Hepatocyte (in vitro differentiated cells): ENCODE measurements around the gene RIMBP2. TPM values are rescaled to one million over a fixed set of nuclear protein-coding genes. Genes with fewer than 3 reads are reported as not detected.

ENCODE experiments used
- DNase-seq: peaks from one replicate; pipeline ENCODE4 v3.0.0-alpha.2; 2016; ENCODE audit warnings: low spot score
- H2AFZ ChIP-seq: fragments of 200-600 bp; sonication (generic); 2 replicates; pipeline ENCODE4 v1.6.0; 2016; ENCODE audit warnings: antibody characterized with exemption, mild to moderate bottlenecking
- H3K27ac ChIP-seq: fragments of 200-600 bp; sonication (generic); 2 replicates; pipeline ENCODE4 v1.5.1; 2016; ENCODE audit warnings: mild to moderate bottlenecking
- H3K27me3 ChIP-seq: fragments of 200-600 bp; sonication (generic); 2 replicates; pipeline ENCODE4 v1.6.1; 2016
- H3K36me3 ChIP-seq: fragments of 200-600 bp; sonication (generic); replicated peaks from 2 replicates; pipeline ENCODE4 v1.5.1; 2016; ENCODE audit warnings: low read depth; ENCODE audit not compliant: insufficient read depth
- H3K4me1 ChIP-seq: fragments of 200-600 bp; sonication (generic); 2 replicates; pipeline ENCODE4 v1.5.1; 2016; ENCODE audit warnings: mild to moderate bottlenecking, moderate library complexity; ENCODE audit not compliant: insufficient read depth
- H3K4me2 ChIP-seq: fragments of 200-600 bp; sonication (generic); 2 replicates; pipeline ENCODE4 v1.6.0; 2016
- H3K4me3 ChIP-seq: fragments of 200-600 bp; sonication (generic); 2 replicates; pipeline ENCODE4 v1.5.1; 2016; ENCODE audit warnings: mild to moderate bottlenecking
- H3K79me2 ChIP-seq: fragments of 200-600 bp; sonication (generic); 2 replicates; pipeline ENCODE4 v1.6.0; 2017; ENCODE audit warnings: mild to moderate bottlenecking
- H3K9me2 ChIP-seq: fragments of 200-600 bp; sonication (generic); replicated peaks from 2 replicates; pipeline ENCODE4 v1.6.0; 2017; ENCODE audit warnings: mild to moderate bottlenecking; ENCODE audit not compliant: insufficient read depth
- H3K9me3 ChIP-seq: fragments of 200-600 bp; sonication (generic); 2 replicates; pipeline ENCODE4 v1.5.1; 2016; ENCODE audit warnings: low read depth, mild to moderate bottlenecking
- H4K20me1 ChIP-seq: fragments of 200-600 bp; sonication (generic); 2 replicates; pipeline ENCODE4 v1.6.0; 2016; ENCODE audit warnings: mild to moderate bottlenecking; ENCODE audit not compliant: insufficient read depth, poor library complexity, severe bottlenecking
- EZH2 ChIP-seq: fragments of 200-600 bp; sonication (generic); IDR thresholded peaks from 2 replicates; pipeline ENCODE4 v1.6.1; 2016; ENCODE audit warnings: antibody characterized with exemption, mild to moderate bottlenecking, borderline replicate concordance
- EZH2phosphoT487 ChIP-seq: fragments of 200-600 bp; sonication (generic); IDR thresholded peaks from one replicate; pipeline ENCODE4 v1.6.1; 2018; ENCODE audit warnings: antibody characterized with exemption, mild to moderate bottlenecking, low read depth, moderate library complexity; ENCODE audit not compliant: unreplicated experiment, severe bottlenecking
- WGBS: methylation state at CpG from one replicate; pipeline ENCODE4 v1.1.6; 2016; ENCODE audit warnings: low lambda C conversion rate; ENCODE audit errors: missing lambda C conversion rate; 5-methylcytosine and 5-hydroxymethylcytosine counted together
- polyA plus RNA-seq: library from polyadenylated mRNA; unstranded; fragments of >200 nt; fragmentation: Nextera tagmentation; extraction: Ambion mirVana; gene quantifications from 2 replicates; pipeline ENCODE4 v1.2.1, GENCODE V29; 2016
- total RNA-seq: library from RNA; depleted of rRNA; stranded (reverse); fragments of >200 nt; gene quantifications from 2 replicates; pipeline ENCODE4 v1.2.3, GENCODE V29; 2014
- TF ChIP-seq, protein P1 (sequence below): fragments of 200-600 bp; sonication (generic); IDR thresholded peaks from 2 replicates; pipeline ENCODE4 v1.5.1; 2016; ENCODE audit warnings: antibody characterized with exemption, mild to moderate bottlenecking; ENCODE audit not compliant: poor library complexity

The RIMBP2 gene
- total and polyA plus RNA-seq, 2 experiments from 2014 or later: 2.5 to 4.4 TPM

GRCh38 chr12:130651188-130651959 lies 64.7 kb downstream of the RIMBP2 start:
- H2AFZ ChIP-seq: no peak overlapping the region
- DNase-seq: no peak
- H3K4me2 ChIP-seq: no peak overlapping the region
- no peak for TF ChIP-seq EZH2
- TF ChIP-seq EZH2phosphoT487: no peak
- TF ChIP-seq, protein P1, sequence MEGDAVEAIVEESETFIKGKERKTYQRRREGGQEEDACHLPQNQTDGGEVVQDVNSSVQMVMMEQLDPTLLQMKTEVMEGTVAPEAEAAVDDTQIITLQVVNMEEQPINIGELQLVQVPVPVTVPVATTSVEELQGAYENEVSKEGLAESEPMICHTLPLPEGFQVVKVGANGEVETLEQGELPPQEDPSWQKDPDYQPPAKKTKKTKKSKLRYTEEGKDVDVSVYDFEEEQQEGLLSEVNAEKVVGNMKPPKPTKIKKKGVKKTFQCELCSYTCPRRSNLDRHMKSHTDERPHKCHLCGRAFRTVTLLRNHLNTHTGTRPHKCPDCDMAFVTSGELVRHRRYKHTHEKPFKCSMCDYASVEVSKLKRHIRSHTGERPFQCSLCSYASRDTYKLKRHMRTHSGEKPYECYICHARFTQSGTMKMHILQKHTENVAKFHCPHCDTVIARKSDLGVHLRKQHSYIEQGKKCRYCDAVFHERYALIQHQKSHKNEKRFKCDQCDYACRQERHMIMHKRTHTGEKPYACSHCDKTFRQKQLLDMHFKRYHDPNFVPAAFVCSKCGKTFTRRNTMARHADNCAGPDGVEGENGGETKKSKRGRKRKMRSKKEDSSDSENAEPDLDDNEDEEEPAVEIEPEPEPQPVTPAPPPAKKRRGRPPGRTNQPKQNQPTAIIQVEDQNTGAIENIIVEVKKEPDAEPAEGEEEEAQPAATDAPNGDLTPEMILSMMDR: no peak
- H3K9me3 ChIP-seq: no peaks in the 10 kb centered on the region
- no peak overlapping the region for H3K4me3 ChIP-seq
- H3K79me2 ChIP-seq: no peaks in the 10 kb centered on the region
- no peaks in the 10 kb centered on the region for H3K9me2 ChIP-seq
- H3K4me1 ChIP-seq: no peaks in the 10 kb centered on the region
- no peaks in the 10 kb centered on the region for H3K27me3 ChIP-seq
- 90% methylated on average over 16 of the region's 16 CpGs for WGBS
- no peaks in the 10 kb centered on the region for H4K20me1 ChIP-seq
- no peak overlapping the region for H3K27ac ChIP-seq
- no peaks in the 10 kb centered on the region for H3K36me3 ChIP-seq

DNA sequence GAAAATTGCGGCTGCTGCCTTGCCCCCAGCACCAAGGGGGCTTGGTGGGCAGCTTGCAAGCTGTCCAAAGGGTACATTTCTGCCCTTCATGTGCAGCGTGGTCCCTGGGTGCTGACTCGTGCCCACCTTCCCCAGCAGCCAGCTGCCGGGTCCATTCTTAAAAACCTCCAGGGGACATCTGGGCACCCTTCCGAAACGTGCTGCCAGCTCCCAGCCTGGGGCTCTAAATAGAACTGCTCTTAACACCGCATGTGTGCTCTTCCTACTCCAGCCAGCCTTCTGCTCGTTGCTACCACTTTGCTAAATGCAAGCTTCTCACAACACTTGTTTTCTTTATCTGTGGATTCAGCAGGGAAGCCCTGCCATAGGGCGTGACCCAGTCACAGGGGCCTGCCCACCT lies 66.0 kb downstream of the RIMBP2 start:
- H3K27ac ChIP-seq: no peak overlapping the region
- no peaks in the 10 kb centered on the region for H4K20me1 ChIP-seq
- H3K79me2 ChIP-seq: no peaks in the 10 kb centered on the region
- no peaks in the 10 kb centered on the region for H3K9me3 ChIP-seq
- no peaks in the 10 kb centered on the region for H3K27me3 ChIP-seq
- H2AFZ ChIP-seq: no peak overlapping the region
- TF ChIP-seq EZH2phosphoT487 (no peak), EZH2 (no peak)
- TF ChIP-seq, protein P1: no peak
- no peaks in the 10 kb centered on the region for H3K36me3 ChIP-seq
- DNase-seq: no peak
- H3K9me2 ChIP-seq: no peaks in the 10 kb centered on the region
- no peak overlapping the region for H3K4me2 ChIP-seq
- H3K4me1 ChIP-seq: no peaks in the 10 kb centered on the region
- 75% methylated on average over 9 of the region's 9 CpGs for WGBS
- no peak overlapping the region for H3K4me3 ChIP-seq

- H3K4me3 ChIP-seq: no peak overlapping the region
- no peaks in the 10 kb centered on the region for H3K36me3 ChIP-seq
- no peak overlapping the region for H3K4me2 ChIP-seq
- H3K4me1 ChIP-seq: no peaks in the 10 kb centered on the region
- H3K9me2 ChIP-seq: no peaks in the 10 kb centered on the region
- no peaks in the 10 kb centered on the region for H3K79me2 ChIP-seq
- no peak for DNase-seq
- 93% methylated on average over 30 of the region's 37 CpGs for WGBS
- H3K27me3 ChIP-seq: no peaks in the 10 kb centered on the region
- no peak overlapping the region for H2AFZ ChIP-seq
- no peak overlapping the region for H3K27ac ChIP-seq
- no peaks in the 10 kb centered on the region for H3K9me3 ChIP-seq
- H4K20me1 ChIP-seq: no peaks in the 10 kb centered on the region
- TF ChIP-seq EZH2: no peak
- no peak for TF ChIP-seq EZH2phosphoT487
- TF ChIP-seq, protein P1: no peak
These were observed 66.7 kb downstream of the RIMBP2 start for GRCh38 chr12:130649101-130650045.
